NCI-H510A (cell line): ENCODE data around the gene PTOV1.

Experiments used
- DNase-seq: peaks from one replicate; lab custom pipeline; 2025; lab: John Stamatoyannopoulos, UW

Gene PTOV1

DNA sequence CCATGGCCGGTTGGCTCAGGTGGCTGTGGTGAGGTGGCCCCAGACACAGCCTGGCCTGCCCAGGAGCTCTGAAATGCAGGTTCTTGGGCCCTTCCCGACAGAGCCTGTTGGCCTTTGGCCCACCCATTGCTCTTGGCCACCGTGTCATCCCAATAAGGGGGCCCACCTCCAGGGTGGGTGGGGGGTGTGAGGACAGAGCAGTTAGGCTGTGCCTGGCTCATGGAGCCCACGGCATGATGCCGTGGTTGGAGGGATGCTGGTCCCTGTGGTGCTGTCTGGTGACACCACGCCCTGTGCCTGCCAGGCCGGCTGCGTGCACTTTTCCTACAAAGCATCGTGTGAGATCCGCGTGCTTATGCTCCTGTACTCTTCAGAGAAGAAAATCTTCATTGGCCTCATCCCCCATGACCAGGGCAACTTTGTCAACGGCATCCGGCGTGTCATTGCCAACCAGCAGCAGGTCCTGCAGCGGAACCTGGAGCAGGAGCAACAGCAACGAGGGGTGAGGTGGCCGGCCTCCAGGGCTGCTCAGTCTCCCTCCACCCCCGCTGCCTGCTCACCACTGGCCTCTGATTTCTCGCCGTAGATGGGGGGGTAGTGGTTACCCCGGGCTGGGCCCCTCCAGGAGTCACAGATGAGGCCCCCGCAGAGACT is 8.8 kb downstream of the PTOV1 start:
- DNase-seq, result no peak

GRCh38 chr19:49860336-49861102 is 9.6 kb downstream of the PTOV1 start:
- DNase-seq, result no peak

DNA sequence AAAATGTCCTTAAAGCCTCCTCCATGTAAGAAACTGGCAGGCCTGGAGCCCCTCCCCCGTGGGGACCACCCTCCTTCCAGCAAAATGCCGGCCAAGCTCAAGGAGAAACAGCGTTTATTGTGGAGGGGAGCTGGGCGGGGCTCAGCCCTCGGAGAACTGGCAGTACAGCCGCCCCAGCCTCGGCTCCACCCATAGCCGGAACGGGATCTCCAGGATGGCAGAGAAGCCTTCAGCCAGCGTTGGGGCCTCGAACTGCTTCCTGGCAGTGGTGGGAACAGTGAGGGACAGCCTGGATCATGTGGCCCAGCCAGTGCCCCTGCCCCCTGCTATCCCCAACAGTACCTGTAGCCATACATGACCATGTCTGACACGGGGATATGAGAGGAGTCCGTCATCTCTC is 10.1 kb downstream of the PTOV1 start:
- DNase-seq, result no peak

DNA sequence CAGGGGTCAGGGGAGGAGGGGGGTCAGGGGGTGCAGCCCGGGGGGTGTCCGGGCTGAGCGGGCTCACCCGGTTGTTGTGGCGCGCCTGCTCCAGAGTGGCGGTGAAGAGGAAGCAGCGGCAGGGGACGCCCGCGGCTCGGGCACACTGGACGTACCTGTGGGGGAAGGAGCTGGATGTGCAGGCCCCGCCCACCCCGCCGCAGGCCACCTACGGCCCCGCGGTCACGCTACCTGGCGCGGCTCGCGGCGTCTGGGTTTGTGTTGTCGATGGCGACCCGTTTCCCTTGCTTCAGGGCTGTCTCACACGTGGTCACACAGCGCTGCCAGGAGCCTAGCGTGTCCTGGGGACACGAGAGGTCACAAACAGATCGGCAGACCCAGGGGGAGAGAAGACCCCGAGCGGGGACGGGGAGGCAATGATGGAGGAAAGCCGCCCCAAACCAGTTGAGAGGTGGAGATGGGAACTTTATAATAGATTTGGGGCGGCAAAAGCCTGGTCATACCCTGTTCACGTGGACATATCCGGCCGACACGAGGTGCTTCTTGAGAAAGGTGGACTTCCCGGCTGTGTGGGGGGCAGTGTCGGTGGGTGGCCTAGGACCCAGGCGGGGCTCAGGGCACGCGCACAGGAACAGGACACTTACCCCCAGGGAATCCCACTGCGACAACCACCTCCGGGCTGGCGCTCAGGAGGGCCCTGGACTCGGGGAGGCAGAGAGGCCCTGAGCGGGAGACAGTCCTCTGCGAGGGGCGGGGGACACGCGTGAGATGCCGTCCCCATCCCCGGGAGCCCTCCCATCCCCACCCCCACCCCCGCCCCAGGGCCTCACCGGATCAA is 10.8 kb downstream of the PTOV1 start:
- no peak for DNase-seq

DNA sequence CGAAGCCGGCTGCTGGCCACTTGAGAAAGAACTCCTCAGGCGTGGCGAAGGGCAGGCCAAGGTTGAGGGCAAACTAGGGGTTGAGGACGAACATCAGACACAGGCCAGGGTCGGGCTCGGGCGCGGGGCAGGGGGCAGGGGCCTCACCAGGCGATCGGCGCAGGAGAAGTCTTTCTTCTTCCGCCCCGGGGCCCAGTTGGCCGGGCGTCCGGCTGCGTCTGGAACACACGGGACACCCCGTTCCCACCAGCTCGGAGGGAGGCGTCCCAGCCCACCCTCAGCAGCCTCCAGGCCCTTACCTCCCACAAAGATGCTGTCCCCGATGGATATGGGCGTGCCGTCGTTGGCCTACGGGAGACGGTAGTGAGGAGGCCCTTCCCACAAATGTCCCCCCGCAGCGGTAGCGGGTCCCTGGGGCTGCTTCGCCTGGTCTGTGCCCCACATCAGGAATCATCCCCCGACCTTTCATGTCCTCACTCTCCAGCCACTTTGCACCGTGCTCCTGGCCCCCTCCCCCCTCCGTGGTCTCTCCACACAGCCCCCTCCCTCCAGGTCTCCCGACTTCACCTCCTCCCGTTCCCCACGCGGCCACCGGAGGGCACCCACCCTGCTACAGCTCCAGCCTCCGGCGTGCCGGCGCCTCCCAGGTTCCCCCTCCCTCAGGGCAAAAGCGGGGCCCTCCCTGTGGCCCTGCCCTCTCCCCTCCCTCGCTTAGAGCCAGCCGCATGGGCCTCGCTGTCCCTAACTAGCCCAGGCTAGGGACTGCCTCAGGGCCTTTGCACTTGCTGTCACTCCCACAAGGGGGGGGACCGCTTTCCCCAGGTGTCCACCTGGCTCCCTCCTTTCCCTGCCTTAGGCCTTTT is 11.7 kb downstream of the PTOV1 start:
- no peak for DNase-seq

- DNase-seq, result no peak
These were observed 12.4 kb downstream of the PTOV1 start for GRCh38 chr19:49863254-49863934.

DNA sequence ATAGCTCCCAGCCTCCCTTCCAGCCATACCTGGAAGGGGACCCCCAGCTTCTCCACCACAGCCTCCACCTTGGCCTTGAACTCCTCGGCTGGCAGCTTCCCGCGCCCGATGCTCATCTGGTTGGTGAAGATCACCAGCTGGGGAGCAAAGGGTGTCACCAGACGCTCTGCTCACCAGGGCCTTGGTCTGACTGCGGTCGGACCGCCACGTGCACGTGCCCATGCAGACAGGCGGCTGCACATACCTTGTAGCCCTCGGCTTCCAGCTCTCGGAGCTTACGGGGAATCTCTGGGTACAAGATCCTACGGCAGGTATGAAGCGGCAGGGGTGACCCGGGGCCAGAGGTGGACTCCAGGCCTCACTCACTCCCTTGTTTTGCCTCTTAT is 13.0 kb downstream of the PTOV1 start:
- DNase-seq, result no peak

- no peak for DNase-seq
These were observed 13.9 kb downstream of the PTOV1 start for GRCh38 chr19:49864890-49865289.

GRCh38 chr19:49866933-49867782 is 16.2 kb downstream of the PTOV1 start, which contains the start of gene PNKP:
PNKP (minus strand) TSS chr19:49867576; CDS start chr19:49867204, 372 bp downstream.
- DNase-seq, result peak; percentile 95

DNA sequence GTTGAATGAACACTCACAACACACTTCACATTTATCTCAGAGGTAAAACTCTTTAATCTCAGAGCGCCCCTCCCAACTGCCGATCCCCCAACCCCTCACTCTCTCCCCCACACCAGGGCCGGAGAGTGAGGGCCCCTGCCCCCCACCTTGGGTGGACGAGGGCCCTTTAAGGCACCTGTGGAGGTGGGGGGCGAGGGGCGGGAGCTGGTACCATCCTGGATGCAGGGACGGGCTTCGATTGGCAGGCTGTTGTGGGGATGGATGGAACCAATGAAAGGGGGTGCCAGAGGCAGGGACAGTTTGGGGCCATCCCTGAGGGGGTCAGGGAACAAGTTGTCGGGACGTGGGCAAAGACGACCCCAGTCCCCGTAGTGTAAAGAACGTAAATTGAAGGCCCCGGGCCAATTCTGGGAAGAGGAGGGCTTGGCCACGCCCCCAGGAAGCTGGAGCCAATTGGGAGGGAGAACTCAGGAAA is 18.1 kb downstream of the PTOV1 start:
- no peak for DNase-seq

GRCh38 chr19:49869484-49870308 is 18.7 kb downstream of the PTOV1 start:
- DNase-seq, result peak; percentile 98

DNA sequence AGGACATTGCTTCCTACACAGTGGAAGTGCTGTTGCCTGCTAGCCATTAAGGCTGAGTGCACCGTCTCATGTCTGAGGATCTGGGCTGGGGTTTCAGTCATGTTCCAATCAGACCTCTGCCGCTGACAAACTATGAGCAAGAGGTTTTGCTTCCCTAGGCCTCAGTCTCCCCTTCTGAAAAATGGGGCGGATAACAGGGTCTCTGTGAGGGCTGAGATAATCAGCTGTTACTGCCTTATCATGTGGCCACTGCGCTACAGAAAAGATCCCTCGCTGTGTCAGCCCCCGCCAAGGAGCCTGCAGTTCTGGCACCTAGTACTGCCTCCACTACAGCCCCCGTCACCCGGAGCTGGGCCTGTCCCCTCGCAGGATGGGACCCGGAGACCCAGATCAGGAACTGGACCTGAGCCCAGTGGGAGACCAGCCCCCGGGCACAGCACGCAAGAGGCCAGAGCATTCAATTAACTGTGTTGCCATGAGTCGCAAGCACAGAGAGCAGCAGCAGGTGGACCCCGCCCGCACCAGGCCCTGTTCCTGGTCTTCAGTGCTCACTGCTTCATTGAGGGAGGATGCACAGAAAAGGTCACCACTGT is 19.4 kb downstream of the PTOV1 start:
- DNase-seq, result no peak

GRCh38 chr19:49871349-49871985 is 20.5 kb downstream of the PTOV1 start:
- DNase-seq, result no peak

GRCh38 chr19:49872245-49873128 is 21.5 kb downstream of the PTOV1 start:
- DNase-seq, result no peak

GRCh38 chr19:49873129-49873521 is 22.2 kb downstream of the PTOV1 start:
- DNase-seq, result no peak

DNA sequence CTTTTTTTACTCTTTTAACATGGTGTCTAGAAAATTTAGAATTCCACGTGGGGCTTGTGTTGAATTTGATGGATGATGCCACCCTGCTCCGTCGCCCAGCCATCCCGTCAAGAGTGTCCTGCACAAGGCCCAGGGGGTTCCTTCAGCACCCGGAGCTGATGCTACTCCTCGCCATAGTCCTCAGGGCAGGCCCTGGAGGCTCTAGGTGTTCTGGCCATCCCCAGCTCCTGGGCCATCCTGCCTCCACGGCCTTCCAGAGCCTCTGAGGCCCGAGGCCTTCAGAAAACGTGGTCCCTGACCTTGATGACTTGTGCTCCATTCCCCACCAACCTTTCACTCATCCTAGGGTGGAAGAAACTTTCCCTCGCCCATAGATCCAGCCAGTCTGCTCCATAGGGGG is 22.9 kb downstream of the PTOV1 start:
- no peak for DNase-seq

DNA sequence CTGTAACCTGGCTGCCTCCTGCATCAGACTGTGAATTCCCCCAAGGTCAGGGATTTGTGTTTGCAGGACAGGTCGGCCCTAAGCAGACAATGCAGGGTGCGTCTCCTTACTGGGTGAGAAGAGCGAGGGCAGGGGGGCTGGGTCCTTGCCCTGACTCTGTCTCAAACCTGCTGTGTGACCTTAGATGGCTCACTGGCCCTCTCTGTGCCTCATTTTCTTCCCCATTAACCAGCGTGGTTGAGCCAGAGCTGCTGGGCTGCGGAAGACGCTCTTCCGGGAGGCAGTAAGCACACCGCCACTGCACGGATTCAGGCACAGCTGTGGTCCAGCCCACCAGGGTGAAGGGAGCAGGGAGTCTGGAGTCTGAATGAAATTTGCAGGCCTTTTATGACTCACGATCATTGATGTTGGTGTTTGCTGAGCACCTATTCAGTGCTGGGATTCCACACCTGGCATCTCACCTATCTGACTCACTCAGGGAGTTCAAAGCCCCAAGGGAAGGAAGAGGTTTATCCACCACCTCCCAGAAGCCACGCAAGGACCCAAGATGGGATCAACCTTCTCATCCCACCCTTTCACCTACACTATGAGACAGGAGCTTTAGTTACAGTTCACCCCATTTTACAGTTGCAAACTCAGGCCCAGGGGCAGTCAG is 23.7 kb downstream of the PTOV1 start:
- no peak for DNase-seq
